Measurements from ENCODE around the gene PRKG1.

Gene PRKG1

DNA sequence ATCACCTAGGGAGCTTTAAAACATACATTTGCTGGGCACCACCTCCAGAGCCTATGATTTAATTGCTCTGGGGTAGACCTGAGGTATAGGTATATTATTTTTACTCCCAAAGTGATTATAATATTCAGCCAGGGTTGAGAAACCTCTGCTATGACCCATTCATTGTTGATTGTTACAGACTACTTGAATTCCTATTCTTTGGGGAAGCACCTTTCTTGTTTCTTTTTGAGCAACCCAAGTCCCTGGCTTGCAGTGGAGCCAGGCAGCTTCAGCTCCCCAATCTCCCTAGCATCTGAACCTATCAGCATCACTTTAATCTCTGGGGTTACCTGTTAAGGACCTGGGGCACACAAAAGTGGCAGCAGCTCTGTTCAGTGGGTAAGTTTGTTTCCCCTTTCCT lies 8.6 kb downstream of the PRKG1 start:
- Histone ChIP-seq H3K4me3 (ENCODE audit: low read length) (no peak overlapping the region), H4K20me1 (ENCODE audit: control insufficient read depth, insufficient read depth, low read depth, low read length) (no peaks in the 10 kb centered on the region), H3K27me3 (ENCODE audit: control insufficient read depth, low read length) (0 out of 2 replicates have a peak, but pooled peaks cover 2% of the 10 kb centered on the region), H3K36me3 (ENCODE audit: control insufficient read depth, low read length) (no peaks in the 10 kb centered on the region), H3F3A (ENCODE audit: control insufficient read depth, insufficient read depth) (no peaks in the 10 kb centered on the region), H3K79me2 (ENCODE audit: control insufficient read depth, low read length) (no peaks in the 10 kb centered on the region), H3K4me2 (ENCODE audit: low read length) (no peak overlapping the region), H3K9me3 (ENCODE audit: control insufficient read depth, insufficient read depth, low read length) (no peaks in the 10 kb centered on the region), H3K27ac (ENCODE audit: low read depth, low read length) (no peak overlapping the region), H3K9me2 (replicated peaks; ENCODE audit: control insufficient read depth, low read length) (no peaks in the 10 kb centered on the region), H3K4me1 (ENCODE audit: control insufficient read depth, low read length) (no peaks in the 10 kb centered on the region)
- no peak for TF ChIP-seq CTCF (IDR thresholded peaks at IDR 0.05; ENCODE audit: low read depth, low read length, poor library complexity, severe bottlenecking)

GRCh38 chr10:51083356-51083853 lies 9.1 kb downstream of the PRKG1 start:
- H3K79me2 ChIP-seq (ENCODE audit: control insufficient read depth, low read length) = no peaks in the 10 kb centered on the region
- no peaks in the 10 kb centered on the region for H3K36me3 ChIP-seq (ENCODE audit: control insufficient read depth, low read length)
- H3K27me3 ChIP-seq (ENCODE audit: control insufficient read depth, low read length) = 0 out of 2 replicates have a peak, but pooled peaks cover 2% of the 10 kb centered on the region
- no peaks in the 10 kb centered on the region for H3K9me2 ChIP-seq (replicated peaks; ENCODE audit: control insufficient read depth, low read length)
- H3K4me2 ChIP-seq (ENCODE audit: low read length) = no peak overlapping the region
- H3K27ac ChIP-seq (ENCODE audit: low read depth, low read length) = no peak overlapping the region
- no peaks in the 10 kb centered on the region for H4K20me1 ChIP-seq (ENCODE audit: control insufficient read depth, insufficient read depth, low read depth, low read length)
- H3K4me3 ChIP-seq (ENCODE audit: low read length) = no peak overlapping the region
- no peaks in the 10 kb centered on the region for H3K4me1 ChIP-seq (ENCODE audit: control insufficient read depth, low read length)
- H3F3A ChIP-seq (ENCODE audit: control insufficient read depth, insufficient read depth) = no peaks in the 10 kb centered on the region
- no peak for TF ChIP-seq CTCF (IDR thresholded peaks at IDR 0.05; ENCODE audit: low read depth, low read length, poor library complexity, severe bottlenecking)
- TF ChIP-seq EZH2phosphoT487 (IDR thresholded peaks at IDR 0.05; ENCODE audit: borderline replicate concordance, low read length) = no peak
- no peaks in the 10 kb centered on the region for H3K9me3 ChIP-seq (ENCODE audit: control insufficient read depth, insufficient read depth, low read length)

DNA sequence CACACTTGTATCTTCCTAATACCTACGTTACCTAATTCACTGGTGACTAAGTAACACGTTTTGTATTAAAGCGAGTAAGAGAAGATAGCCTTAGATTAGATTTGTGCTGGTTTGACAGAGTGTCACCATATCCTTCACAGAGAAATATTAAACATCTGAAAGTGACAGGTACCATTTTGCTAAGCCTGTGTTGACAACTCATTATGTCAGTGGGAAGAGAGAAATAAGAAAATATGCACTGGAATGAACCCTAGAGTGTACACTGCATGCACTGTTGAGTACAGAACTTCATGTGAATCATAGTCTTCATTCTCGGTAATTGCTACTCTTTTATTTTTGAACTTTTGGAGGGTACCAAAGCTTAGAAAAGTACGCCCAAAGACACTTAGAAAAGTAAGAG lies 10.9 kb downstream of the PRKG1 start:
- H3K27me3 ChIP-seq (ENCODE audit: control insufficient read depth, low read length) = 0 out of 2 replicates have a peak, but pooled peaks cover 2% of the 10 kb centered on the region
- H3K27ac ChIP-seq (ENCODE audit: low read depth, low read length) = no peak overlapping the region
- H3K9me2 ChIP-seq (replicated peaks; ENCODE audit: control insufficient read depth, low read length) = no peaks in the 10 kb centered on the region
- no peaks in the 10 kb centered on the region for H3K4me1 ChIP-seq (ENCODE audit: control insufficient read depth, low read length)
- H3K79me2 ChIP-seq (ENCODE audit: control insufficient read depth, low read length) = no peaks in the 10 kb centered on the region
- no peaks in the 10 kb centered on the region for H4K20me1 ChIP-seq (ENCODE audit: control insufficient read depth, insufficient read depth, low read depth, low read length)
- H3K9me3 ChIP-seq (ENCODE audit: control insufficient read depth, insufficient read depth, low read length) = no peaks in the 10 kb centered on the region
- H3K36me3 ChIP-seq (ENCODE audit: control insufficient read depth, low read length) = no peaks in the 10 kb centered on the region
- H3K4me2 ChIP-seq (ENCODE audit: low read length) = no peak overlapping the region
- H3K4me3 ChIP-seq (ENCODE audit: low read length) = no peak overlapping the region
- H3F3A ChIP-seq (ENCODE audit: control insufficient read depth, insufficient read depth) = no peaks in the 10 kb centered on the region
- TF ChIP-seq EZH2phosphoT487 (IDR thresholded peaks at IDR 0.05; ENCODE audit: borderline replicate concordance, low read length) (no peak), CTCF (IDR thresholded peaks at IDR 0.05; ENCODE audit: low read depth, low read length, poor library complexity, severe bottlenecking) (no peak)
